GM21381 (cell line): Measurements from ENCODE around the gene KISS1R.
"Not testable (repeated sequence)": the region's sequence is repeated elsewhere in the genome, so short reads cannot be mapped to it uniquely, and the experiment has no call there.

Experiments
- ATAC-seq: cut with Tn5 transposase; IDR thresholded peaks from one replicate; pipeline ENCODE4 v1.9.1; 2021; ENCODE audit warnings: mild to moderate bottlenecking, moderate library complexity; ENCODE audit not compliant: unreplicated experiment

KISS1R gene

GRCh38 chr19:952049-952679, 35.0 kb downstream of the KISS1R start:
- ATAC-seq = no peak

DNA sequence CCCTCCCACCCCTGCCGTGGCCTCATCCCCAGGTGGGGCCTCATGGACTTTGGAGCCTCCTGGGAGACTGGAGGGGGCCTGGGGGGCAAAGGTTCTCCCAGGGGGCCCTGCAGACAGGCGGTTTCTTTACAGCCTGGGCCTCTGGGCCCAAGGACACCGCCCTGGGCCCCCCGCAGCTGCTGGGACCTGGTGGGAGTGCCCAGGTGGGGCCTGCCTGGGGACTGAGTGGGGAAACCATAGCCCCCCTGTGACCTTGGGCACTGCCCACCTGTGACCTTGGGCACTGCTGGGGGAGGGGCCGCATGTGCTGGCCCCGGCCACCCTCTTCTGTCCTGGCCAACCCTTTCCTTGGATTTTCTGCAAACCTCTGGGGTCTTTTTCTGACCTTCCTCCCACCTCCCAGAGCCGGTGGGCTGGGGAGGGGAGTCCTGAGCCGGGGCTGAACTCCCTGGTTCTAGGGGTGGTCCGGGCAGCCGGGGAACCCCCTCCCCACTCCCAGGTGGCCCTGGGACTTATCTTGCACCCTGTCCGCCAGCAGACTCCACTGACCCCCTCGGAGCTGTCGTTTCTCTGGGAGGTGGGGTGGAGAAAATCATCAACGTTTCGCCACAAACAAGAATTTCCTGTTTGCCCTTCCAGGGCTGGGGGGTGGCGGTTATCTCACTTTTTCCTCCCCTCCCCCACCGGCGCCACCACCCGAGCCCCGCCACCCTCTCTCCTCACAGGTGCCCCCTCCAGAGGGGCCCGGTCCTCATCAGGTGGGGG, 35.7 kb downstream of the KISS1R start:
- ATAC-seq = no peak

DNA sequence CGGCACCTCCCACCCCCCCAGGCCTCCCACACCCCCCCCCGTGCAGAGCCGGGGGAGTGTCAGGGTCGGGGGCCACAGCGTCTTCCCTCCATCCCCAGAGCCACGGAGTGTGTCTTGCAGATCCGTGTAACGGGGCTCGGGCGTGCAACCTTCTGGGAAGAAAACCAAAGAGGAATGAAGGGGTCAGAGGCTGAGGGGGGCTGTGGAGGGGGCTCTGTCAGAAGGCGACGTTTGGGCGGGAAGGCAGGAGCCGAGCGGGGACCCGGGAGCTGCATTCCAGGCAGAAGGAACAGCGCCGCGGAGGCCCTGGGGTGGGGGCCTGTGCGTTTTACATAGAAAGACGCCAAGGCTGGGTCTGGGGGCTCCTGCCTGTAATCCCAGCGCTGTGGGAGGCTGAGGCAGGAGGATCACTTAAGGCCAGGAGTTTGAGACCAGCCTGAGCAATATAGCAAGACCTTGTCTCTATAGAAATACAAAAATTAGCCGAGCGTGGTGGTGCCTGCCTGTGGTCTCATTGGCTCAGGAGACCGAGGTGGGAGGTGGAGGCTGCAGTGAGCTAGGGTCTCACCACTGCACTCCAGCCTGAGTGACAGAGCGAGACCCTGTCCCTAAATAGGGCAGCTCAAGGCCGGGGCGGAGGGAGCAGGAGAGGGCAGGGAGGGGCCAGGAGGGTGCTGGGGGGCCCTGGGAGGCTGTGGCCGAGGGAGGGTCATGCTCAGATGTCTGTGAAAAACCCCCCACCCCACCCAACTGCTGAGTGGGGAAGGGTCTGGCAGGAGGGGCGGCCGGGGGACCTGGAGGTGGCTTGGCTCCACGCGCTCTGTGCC, 36.5 kb downstream of the KISS1R start:
- ATAC-seq = no peak

- no peak for ATAC-seq
These were observed 37.1 kb downstream of the KISS1R start for GRCh38 chr19:954272-954671.

- ATAC-seq = no peak
These were observed 37.8 kb downstream of the KISS1R start for GRCh38 chr19:954672-955494.

DNA sequence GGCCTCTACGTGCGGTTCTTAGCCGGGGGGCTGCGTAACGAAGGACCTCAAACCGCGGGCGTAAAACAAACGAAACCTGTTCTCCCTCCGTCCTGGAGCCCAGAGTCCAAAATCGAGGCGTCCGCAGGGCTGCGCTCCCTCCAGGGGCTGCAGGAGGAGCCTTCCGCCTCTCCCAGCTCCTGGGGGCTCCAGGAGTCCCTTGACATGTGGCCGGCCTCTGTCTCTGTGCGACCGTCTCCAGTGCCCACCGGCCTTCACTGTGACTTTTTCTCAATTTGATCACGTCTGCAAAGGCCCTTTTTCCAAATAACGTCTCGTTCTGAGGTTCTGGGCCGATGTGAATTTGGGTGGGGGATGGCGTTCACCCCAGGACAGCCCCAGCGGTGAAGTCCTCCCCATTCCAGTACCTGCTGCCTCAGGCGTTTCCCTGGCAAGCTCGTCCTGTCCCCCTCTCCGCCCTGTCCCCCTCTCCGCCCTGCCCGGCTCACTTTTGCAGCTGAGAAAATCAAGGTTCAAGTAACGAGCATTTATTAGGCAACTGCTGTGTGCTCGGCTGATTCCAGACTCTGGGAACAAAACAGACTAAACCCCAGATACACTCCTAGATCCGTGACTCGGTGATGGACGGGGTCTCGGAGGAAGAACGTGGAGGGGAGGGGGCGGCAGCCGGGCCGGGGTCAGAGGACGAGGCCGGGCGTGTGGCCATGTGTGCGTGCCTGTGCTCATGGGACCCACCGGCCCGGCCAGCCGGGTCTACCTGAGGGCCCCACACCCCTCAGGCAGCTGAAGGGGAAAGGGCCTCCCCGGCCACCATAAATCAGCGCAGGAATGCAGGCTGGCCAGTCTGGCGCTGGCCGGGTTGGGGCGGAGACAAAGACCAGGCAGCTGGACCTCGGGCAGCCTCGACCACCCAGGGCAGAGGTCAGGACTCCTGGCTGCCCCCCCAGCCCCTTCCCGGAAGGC, 39.0 kb downstream of the KISS1R start:
- ATAC-seq = no peak

- no peak for ATAC-seq
These were observed 39.8 kb downstream of the KISS1R start for GRCh38 chr19:956766-957440.

DNA sequence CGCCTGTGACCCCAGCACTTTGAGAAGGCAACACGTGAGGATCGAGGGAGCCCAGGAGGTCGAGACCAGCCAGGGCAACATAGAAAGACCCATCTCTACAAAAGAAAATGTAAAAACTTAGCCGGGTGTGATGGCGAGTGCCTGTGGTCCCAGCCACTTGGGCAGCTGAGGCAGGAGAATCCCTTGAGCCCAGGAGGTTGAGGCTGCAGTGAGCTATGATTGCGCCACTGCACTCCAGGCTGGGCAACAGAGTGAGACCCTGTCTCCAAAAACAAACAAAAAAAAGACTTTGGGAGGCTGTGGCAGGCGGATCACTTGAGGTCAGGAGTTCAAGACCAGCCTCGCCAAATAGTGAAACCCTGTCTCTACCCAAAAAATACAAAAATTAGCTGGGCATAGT, 40.4 kb downstream of the KISS1R start:
- ATAC-seq = not testable (repeated sequence)

- ATAC-seq = no peak
These were observed 42.1 kb downstream of the KISS1R start for GRCh38 chr19:958967-959855.

GRCh38 chr19:960020-960419, 42.9 kb downstream of the KISS1R start:
- no peak for ATAC-seq

DNA sequence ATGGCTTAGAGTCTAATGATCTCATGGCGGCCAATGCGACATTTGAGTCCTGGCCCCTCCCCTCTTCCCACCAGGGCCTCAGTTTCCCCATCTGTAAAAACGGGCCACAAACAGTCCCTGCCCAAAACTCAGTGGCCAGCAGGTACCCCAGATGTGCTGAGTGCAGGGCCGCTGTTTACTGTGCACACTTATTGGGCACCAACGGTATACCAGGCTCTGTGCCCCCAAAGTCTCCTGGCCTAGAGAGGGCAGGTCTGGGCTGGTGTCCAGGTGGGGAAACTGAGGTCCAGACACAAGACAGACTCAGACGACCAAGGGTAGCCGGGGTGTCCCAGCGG, 43.4 kb downstream of the KISS1R start:
- no peak for ATAC-seq

DNA sequence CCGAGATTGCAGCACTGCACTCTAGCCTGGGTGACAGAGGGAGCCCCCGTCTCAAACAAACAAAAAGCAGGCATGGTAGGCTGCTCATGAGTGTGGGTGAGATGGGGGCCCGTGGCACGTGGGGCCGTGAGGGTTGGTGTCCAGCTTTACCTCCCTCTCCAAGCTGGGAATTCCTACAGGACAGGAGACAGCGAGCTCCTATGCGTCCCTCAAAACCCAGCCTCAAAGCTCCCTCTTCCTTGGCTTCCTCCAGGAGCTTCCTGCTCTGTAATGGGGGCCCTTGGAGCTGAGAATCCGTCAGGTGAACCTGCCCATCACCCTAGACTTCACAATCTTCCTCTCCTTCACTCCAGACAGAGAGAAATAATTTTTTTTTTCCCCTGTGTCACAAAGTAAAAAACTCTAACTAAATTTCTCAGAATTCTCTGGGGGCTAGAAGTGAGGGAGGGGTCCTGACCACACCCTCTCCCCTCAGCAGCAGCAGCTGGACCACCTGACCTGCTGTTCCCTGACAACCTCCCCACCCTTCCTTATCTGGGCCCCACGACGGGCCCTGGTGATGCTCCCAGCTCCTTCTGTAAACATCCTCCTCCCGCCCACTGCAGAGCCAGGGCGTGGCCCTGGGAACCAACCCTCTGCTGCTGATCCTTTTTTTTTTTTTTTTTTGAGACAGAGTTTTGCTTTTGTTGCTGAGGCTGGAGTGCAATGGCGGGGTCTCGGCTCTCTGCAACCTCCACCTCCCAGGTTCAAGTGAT, 44.9 kb downstream of the KISS1R start:
- no peak for ATAC-seq

DNA sequence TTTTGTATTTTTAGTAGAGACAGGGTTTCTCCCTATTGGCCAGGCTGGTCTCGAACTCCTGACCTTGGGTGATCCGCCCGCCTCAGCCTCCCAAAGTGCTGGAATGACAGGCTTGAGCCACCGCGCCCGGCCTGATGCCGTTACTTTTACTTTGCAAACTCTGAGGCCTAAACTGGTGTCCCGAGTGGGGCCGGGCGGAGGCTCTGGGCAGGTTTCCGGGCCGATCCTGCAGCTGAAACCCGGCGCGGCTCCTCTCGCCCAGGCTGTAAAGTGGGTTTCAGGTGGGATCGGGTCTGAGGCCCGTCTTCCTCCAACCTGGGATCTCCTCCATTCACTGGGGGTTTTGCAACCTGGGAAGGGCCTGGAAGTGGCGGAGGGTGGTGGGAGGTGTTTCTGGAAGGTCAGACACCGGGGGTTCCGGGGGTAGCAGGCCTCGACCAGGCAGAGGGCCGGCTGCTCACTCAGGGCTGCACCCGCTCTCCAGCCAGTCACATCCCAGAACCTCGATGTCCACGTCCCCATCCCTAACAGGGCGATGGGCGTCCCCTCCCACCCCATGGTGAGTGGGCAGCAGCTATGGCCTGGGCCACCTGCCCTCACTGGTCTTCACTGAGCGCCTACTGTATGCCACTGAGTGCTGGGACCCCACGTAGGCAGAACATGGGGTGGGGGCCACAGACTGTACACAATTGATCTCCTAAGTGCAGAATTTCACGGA, 45.7 kb downstream of the KISS1R start:
- no peak for ATAC-seq

GRCh38 chr19:963486-963951, 46.4 kb downstream of the KISS1R start:
- ATAC-seq = no peak

DNA sequence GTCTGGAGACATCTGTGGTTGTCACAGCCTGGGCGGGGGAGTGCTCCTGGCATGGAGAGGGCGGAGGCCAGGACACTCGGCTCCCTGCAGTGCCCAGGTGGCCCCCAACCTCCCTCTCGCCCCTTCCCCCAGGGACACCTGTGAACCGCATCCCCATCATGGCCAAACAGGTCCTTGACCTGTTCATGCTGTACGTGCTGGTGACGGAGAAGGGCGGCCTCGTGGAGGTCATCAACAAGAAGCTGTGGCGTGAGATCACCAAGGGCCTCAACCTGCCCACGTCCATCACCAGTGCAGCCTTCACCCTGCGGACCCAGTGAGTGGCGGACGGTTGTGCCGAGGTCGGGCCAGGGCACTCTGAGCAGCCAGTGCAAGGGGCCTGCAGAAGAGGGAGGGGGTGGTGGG, 47.0 kb downstream of the KISS1R start:
- ATAC-seq = no peak

DNA sequence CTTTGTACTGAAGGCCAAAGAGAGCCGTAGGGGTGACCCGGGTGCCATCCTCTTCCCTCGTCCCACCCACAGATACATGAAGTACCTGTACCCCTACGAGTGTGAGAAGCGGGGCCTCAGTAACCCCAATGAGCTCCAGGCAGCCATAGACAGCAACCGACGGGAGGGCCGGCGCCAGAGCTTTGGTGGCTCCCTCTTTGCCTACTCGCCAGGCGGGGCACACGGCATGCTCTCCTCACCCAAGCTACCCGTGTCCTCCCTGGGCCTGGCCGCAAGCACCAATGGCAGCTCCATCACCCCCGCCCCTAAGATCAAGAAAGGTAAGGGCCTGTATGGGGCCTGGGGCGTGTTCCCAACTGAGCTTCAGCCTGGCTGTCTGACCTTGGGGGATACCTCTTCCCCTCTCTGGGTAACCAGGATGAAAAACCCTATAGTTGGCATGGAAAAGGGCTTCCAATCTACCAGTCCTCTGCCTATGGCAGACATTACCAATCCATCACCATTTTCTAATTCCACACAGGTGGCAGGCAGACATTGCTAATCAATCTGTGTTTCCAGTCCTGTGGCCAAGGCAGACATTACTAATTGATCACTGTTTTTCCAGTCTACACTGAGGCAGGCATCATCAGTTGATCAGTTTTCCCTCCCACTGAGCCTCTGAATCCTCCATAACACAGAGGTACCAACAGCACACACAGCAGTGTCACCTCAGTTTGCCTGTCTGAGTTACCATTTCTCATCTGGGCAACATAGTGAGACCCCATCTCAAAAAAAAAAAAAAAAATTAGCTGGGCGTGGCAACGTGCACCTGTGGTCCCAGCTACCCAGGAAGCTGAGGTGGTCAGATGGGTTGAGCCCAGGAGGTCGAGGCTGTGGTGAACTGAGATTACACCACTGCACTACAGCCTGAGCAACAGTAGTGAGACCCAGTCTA, 47.9 kb downstream of the KISS1R start:
- no peak for ATAC-seq
